GM18870 (cell line): ENCODE results near the gene UBAC2.
"Not testable (repeated sequence)": the region's sequence is repeated elsewhere in the genome, so short reads cannot be mapped to it uniquely, and the experiment has no call there.

ENCODE experiments used
- ATAC-seq: cut with Tn5 transposase; IDR thresholded peaks from one replicate; pipeline ENCODE4 v1.9.1; 2021; ENCODE audit warnings: moderate library complexity; ENCODE audit not compliant: unreplicated experiment

The UBAC2 gene

GRCh38 chr13:99386495-99386894 lies 185.8 kb downstream of the UBAC2 start:
- ATAC-seq = no peak

- ATAC-seq = no peak
Measured at GRCh38 chr13:99386911-99387788, 186.5 kb downstream of the UBAC2 start.

GRCh38 chr13:99388334-99388923 lies 187.8 kb downstream of the UBAC2 start:
- ATAC-seq = no peak

- not testable (repeated sequence) for ATAC-seq
Measured at GRCh38 chr13:99389094-99389493, 188.4 kb downstream of the UBAC2 start.

- no peak for ATAC-seq
Measured at GRCh38 chr13:99389520-99390304, 189.1 kb downstream of the UBAC2 start.

GRCh38 chr13:99390601-99391000 lies 189.9 kb downstream of the UBAC2 start:
- no peak for ATAC-seq

- ATAC-seq = no peak
Measured at GRCh38 chr13:99391781-99392469, 191.3 kb downstream of the UBAC2 start.

- no peak for ATAC-seq
Measured at GRCh38 chr13:99392470-99393135, 191.9 kb downstream of the UBAC2 start.

GRCh38 chr13:99393391-99393790 lies 192.7 kb downstream of the UBAC2 start:
- not testable (repeated sequence) for ATAC-seq

GRCh38 chr13:99393791-99394735 lies 193.4 kb downstream of the UBAC2 start:
- ATAC-seq = no peak

GRCh38 chr13:99395436-99395835 lies 194.8 kb downstream of the UBAC2 start:
- ATAC-seq = no peak

- no peak for ATAC-seq
Measured at GRCh38 chr13:99396446-99396845, 195.8 kb downstream of the UBAC2 start.

GRCh38 chr13:99398071-99398470 lies 197.4 kb downstream of the UBAC2 start:
- no peak for ATAC-seq

- no peak for ATAC-seq
Measured at GRCh38 chr13:99398916-99399622, 198.4 kb downstream of the UBAC2 start.

GRCh38 chr13:99399623-99399974 lies 198.9 kb downstream of the UBAC2 start:
- ATAC-seq = no peak

GRCh38 chr13:99403458-99403971 lies 202.9 kb downstream of the UBAC2 start:
- ATAC-seq = no peak

- ATAC-seq = no peak
Measured at GRCh38 chr13:99404005-99404755, 203.5 kb downstream of the UBAC2 start.

GRCh38 chr13:99405966-99406365 lies 205.3 kb downstream of the UBAC2 start:
- no peak for ATAC-seq
